K562 treated with DMSO at 1 percent for 24 hours (cell line): ENCODE data around the gene ABHD15. TPM values are rescaled to one million over a fixed set of nuclear protein-coding genes. Genes with fewer than 3 reads are reported as not detected.

ENCODE experiments used
- total RNA-seq: library from RNA; unstranded; fragments of 300-600 nt; gene quantifications from 2 replicates; pipeline ENCODE4 v1.2.3, GENCODE V29; 2022; ENCODE audit warnings: low read depth; ENCODE audit not compliant: insufficient read depth

ABHD15 gene, protein sequence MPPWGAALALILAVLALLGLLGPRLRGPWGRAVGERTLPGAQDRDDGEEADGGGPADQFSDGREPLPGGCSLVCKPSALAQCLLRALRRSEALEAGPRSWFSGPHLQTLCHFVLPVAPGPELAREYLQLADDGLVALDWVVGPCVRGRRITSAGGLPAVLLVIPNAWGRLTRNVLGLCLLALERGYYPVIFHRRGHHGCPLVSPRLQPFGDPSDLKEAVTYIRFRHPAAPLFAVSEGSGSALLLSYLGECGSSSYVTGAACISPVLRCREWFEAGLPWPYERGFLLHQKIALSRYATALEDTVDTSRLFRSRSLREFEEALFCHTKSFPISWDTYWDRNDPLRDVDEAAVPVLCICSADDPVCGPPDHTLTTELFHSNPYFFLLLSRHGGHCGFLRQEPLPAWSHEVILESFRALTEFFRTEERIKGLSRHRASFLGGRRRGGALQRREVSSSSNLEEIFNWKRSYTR
- 16.7 and 19.0 TPM in 2 replicates for total RNA-seq

DNA sequence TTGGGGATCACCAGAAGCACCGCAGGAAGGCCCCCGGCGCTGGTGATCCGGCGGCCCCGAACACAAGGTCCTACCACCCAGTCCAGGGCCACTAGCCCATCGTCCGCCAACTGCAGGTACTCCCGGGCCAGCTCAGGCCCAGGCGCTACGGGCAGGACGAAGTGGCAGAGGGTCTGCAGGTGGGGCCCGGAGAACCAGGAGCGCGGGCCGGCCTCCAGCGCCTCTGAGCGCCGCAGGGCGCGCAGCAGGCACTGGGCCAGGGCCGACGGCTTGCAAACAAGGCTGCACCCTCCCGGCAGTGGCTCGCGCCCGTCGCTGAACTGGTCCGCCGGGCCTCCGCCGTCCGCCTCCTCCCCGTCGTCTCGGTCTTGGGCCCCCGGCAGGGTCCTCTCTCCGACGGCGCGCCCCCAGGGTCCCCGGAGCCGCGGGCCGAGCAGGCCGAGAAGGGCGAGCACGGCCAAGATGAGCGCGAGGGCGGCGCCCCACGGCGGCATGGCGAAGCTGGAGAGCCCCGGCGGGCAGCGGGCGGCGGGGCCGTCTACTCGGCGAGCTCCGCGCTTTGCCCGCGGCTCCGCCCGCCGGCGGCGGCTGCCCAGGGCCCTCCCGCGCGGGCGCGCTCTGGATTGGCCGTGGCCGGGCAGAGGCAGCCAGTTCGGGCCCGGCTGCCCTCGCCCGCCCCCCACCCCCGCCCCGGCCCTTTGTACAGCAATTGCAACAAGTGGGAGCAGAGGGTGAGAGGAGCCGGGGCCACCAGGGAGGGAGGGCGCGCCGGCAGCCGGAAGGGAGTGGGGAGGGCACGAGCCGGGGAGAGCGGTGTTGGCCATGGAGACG lies at the start of gene ABHD15:
ABHD15 (minus strand) TSS at position 565 of the 831 bp plus-strand sequence; CDS start at position 494, 71 bp downstream.

DNA sequence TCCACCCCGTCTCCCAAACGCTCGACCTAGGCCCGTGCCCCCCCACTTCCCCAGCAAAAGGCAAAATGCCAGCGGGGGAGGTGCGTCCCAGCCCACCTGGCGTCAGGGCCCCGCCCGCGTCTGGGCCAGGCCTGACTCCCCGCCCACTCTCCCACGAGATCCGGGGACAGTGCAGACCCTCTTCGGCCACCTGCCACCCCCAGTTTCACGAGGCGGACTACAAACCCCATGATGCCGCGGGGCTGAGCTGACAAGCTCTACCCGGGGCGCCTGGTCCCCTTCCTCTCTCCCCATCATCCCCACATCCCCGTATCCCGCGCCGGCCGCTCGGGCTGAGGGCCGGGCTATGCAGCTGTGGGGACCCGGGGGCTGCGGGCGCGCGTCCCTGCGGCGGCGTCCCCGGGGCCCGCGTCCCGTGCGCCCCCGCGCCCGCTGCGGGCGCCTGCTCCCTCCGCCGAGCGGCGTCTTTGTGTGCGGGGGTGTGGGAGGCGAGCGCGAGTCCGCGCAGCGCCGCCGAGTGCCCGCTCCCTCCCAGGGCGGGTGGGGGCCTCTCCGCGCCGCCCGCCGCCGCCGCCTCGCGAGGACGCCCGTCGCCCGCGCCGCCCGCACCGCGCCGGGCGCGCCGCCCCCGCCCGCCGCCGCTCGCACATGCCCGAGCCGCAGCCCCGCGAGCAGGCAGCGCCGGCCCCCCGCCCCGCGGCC lies 26.2 kb upstream of the ABHD15 start, which contains the start of gene ANKRD13B:
ANKRD13B (plus strand) TSS at position 283 of the 702 bp plus-strand sequence. CDS start 490 bp downstream, outside the sequence.

DNA sequence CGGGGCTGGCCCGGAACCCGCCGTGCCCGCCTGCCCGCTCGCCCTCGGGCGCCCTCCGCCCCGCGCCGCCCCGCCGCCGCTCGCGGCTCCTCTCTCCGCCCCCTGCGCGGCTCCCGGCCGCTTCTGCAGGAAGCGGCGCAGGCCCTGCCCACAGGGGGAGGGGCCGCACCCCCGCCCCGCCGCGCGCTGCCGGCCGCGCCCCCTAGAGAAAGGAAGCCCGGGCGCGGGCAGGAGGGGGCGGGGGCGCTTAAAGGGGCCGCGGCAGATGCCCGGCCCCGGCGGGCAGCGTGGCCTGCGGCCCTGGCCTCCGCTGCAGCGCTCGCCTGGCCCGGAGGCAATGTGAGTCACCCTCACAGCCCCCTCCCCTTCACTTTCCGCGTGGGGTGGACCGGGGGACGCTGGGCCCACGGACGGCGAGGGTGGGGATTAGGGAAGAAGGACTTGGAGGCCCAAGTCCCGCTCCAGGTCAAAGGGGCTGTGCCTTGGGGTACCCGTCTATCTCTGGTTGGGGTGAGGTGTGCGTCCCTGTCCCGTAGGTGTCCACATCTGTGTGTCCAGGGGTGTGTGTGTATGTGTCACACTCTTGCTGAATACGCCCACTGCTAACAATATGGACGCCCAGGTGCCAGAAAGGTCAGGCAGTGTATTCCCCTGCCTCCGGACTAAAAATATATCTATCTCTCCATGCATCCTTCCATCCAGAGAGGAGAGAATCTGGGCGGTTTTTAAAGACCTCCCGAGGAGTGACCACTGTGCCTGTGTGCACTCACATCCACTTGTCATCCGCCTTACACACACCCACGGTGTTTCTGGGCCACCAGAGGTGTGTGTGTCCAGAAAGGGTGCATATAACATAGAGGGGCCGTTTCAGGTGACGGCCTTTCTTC lies 22.9 kb upstream of the ABHD15 start, which contains the start of gene GIT1:
GIT1 (minus strand) TSS at position 125 of the 887 bp plus-strand sequence. CDS start 270 bp downstream, outside the sequence.

DNA sequence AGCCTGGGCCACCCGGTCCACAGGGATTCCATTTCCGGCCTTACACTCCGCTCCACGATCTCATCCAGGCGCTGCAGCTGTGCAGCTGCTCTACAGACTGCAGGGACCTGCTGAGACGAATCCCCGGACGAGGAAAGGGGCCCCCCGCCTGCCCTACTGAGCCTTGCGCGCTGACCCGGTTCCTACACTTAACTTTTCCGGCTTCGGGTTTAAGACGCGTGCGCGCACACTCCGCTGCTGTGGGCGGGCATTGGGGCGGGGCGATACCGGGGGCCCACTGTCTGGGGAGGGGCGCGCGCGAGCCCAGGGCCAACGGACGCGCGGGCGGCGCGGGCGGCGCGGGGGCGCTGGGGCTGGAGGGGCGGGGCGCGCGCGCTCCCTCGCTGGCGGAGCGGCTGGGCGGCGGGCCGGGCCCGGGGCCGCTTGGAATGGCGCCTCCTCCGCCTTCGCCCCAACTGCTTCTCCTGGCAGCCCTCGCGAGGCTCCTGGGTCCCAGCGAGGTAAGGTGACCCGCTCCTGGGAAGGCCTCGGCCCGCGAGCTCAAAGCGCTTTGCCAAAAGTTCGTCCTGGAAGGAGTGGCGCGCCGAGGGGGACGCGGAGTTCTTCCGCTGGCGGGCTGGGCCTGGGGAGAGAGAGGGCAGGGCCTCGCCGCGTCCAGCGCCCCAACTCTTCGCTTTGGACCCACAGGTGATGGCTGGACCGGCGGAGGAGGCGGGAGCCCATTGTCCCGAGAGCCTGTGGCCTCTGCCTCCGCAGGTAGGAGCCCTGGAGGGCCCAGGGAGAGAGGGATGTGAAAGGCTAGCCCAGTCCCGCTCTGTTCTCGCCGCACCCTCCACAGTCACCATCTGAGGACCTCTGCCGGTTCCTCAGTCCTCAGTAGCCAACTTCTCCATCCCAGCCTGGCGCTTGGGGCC lies 1.8 kb upstream of the ABHD15 start, which contains the start of gene TP53I13:
TP53I13 (plus strand) TSS at position 371 of the 914 bp plus-strand sequence; CDS start at position 429, 58 bp downstream.

Other genes starting within 250 kb of the ABHD15 start
- gene TAOK1, start 176.7 kb downstream of the ABHD15 start, total RNA-seq = 7.2 and 9.7 TPM in 2 replicates
- 89.5 and 98.9 TPM in 2 replicates for gene TP53I13, start 1.7 kb upstream of the ABHD15 start, total RNA-seq
- gene GIT1, start 22.6 kb upstream of the ABHD15 start, total RNA-seq = 56.5 and 57.6 TPM in 2 replicates
- gene ANKRD13B, start 26.1 kb upstream of the ABHD15 start, total RNA-seq = 6.9 and 12.3 TPM in 2 replicates
- 5.6 and 7.9 TPM in 2 replicates for gene CORO6, start 55.9 kb upstream of the ABHD15 start, total RNA-seq